DMS53 treated with DMSO at 0.1 percent for 48 hours (cell line): ENCODE results near the gene AP2B1.
A peak's percentile ranks its signal among the peaks of the same experiment; 100 is the strongest.

Experiments used
- DNase-seq: peaks from one replicate; lab custom pipeline; 2025; ENCODE audit not compliant: unreplicated experiment; lab: John Stamatoyannopoulos, UW

Gene AP2B1

DNA sequence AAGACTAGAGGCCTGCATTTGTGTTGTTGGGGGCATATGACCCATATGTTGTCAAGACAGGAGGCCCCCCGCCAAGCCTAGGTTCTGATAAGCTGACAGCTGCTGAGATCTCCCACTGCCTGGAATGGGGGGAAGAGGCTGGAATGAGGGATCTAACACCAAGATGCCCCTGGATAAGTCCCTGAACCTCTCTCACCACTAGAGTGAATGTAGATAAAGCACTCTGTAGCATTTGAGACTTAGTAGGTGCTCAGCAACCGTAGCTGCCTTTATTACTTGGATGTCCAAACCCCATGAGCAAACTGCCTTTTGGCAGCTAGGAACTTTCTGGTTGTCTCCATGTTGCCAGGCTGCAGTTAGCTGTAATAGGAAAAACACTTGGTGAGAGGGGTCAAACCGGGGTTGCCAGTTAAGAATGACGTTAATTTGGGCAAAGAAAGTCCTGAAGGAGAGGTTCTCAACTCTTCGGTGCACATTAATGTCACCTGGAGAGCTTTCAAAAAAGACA lies 139.9 kb downstream of the AP2B1 start:
- DNase-seq: no peak

DNA sequence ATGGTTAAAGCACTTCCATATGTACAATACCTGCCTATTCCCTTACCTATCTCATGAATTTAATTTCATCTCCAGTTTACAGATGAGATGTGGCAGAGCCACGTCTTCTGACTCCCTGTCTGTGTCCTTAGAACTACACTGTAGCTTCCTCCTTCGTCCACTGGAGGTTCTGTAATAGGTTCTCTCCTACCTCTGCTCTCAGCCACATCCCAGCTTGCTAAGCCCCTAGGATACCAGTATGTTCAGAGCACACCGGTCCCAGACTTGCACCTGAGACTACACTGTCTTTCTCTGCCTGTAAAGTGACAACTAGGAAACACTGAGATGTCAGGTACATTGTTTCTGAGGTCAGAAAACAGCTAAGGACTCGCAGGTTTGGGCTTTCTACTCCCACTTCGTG lies 140.5 kb downstream of the AP2B1 start:
- no peak for DNase-seq

DNA sequence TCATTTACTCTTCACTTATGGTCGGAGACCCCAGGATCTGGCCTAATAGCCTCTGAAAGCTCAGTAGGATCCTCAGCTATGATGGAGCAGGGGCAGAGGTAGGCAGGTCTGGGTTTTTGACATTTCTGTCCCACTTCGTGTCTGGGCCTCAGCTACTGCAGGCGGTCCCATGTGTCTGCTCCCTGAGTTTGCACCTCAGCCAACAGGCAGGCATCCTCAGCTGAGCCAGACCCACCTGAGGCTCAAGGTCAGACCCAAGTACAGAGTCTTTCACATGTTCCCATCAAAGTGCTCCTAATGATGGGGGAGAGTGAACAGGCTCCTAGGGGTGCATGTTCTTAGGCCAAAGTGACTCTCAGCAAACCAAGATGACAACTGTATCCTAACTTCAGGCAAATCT lies 141.4 kb downstream of the AP2B1 start:
- DNase-seq: no peak

DNA sequence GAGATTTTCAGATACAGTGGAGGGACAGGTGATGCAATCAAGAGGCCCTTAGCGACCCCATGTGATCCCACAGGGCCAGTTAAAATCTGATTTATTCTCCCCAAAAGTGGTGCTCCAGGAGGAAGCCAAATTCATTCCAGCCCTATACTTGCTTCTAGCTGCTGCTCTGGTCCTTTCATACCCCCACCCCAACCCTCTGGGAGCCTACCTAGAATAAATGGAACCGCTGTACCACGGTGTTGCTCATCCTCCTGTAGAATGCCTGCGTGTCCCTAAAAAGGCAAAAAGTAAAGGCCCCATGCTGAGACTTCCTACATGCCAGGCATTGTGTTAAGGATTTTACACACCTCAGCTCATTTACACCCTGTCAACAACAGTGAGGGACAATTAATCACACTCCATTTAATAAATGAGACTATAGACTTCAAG lies 142.3 kb downstream of the AP2B1 start:
- DNase-seq: no peak

DNA sequence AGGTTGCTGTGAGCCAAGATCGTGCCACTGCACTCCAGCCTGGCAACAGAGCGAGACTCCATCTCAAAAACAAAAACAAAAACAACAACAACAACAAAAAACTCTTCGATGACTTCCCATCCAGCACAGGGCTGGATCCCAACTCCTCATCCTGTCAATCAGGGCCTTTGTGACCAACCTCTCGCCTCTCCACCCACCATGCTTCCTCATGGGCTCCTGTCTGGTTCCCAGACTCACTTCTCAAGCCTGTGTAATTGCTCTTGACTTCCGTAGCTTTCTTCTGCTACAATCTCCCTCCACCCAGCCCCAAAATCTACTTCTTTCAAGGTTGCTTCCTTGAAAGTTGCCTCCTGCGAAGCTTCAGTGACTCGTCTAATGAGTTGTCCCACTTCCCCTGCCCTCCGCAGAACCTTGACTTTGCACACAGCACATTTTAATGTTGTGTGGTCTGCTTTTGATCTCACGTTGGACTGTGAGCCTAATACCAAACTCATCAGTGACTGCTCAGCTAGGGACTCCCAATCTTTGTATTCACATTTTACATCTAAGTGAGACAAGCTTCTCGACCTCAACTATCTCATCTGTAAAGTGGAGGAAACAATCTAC lies 143.4 kb downstream of the AP2B1 start:
- no peak for DNase-seq

DNA sequence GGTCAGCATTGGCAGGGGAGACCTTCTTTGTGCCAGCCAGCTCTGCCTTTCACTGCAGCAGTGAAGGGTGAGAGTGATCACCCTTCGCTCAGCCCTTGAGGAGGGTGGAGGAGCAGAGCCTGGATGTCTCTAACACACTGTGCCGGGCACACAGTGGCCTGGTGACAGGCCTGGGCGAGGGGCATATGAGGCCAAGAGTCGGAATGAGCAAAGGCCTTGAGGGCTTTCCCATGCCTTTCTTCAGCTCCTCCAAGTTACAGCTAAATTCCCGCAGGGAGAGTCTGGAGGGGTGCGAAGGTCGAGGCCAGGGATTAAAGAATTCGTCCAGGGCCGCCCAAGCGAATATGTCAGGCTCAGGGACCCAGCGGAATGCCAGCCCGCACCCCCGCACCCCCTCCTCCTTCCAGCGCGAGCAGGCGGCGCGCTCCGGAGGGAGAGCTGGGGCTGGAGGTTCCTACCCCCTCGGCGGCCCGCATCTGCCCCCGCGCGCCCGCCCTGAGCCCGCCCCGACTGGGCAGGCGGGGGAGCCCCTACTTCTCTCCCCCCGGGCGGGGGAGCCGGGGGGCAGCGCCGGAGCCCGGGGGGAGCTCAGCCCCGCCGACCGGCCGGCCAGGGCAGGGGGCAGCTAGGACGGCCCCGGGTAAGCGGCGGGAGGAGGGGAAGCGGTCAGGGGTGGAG lies 144.3 kb downstream of the AP2B1 start, which contains the start of gene RASL10B:
Gene RASL10B, plus strand, starts transcription at position 401 of the 678 bp plus-strand sequence. CDS start 3,546 bp downstream, outside the sequence.
- no peak for DNase-seq

DNA sequence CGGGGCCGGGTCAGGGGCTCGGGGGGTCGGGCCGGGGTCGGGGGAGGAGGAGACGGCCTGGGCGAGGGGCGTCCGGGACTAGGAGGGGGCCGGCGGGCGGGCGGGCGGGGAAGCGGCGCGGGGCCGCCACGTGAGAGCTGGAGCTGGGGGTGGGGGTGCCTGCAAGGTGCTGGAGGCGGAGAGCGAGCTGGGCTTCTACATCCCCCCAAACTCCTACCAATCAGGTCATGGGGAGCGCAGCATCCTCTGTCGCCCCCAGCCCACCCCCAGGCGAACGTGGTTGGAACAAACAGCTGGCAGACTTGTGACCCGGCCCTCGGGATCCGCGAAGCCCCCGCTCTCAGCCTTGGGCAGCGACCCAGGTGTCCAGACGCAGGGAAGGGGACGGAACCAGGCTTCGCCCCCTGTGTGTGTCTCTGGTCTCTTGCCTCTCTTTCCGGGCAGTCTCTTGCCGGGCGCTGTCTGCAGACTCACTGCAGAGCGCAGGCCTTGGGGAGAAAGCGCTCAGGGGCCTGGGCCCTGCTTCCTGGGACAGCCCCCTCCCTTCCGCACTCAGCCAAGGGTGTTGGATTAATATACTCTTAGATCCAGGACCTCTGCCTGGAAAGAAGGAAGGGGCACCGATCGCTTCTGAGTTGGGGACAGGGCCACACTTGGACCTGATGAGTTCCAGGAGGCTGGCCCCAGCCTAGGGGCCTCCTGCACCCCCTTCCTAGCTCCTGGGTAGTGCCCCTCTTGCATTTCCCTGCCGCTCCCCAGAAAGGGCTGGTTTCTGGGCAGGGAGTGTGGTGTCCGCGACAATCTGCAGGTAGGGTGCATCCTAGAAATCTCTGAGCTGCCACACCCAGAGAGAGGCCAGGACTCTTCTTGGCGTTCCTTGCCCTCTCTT lies 145.0 kb downstream of the AP2B1 start:
- DNase-seq: no peak

DNA sequence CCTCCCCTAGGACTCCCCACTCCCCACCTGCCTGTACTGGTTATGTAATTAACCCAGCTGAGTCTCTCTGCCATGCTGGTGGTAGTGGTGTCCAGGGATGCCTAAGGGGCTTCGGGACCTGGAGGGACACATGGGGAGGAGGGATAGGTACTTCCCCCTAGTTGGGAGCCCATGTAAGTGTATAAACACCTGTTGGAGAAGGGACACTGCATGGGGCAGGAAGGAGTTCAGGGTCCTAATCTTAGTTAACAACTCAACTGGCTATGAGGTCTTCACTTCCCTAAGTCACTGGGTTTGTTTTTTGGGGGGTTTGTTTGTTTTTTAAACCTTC lies 145.6 kb downstream of the AP2B1 start:
- no peak for DNase-seq

DNA sequence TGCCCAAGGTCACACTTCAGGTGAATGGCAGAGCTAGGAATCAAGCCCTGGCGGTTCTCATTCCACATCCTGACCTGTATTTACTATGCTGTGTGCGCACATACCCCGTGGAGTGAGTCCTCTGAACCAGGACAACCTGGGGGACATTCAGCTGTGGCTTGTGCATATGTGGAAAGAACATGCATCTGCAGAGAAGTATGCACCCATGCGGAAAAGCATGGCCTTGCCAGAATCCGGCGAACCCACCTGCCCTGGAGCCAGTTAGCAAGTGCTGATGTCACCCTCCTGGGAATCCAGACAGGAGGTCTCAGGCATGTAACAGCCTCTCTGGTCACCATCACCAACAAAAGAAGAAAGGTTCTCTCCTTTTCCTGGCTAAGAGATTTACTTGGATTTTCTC lies 146.2 kb downstream of the AP2B1 start:
- DNase-seq: no peak

DNA sequence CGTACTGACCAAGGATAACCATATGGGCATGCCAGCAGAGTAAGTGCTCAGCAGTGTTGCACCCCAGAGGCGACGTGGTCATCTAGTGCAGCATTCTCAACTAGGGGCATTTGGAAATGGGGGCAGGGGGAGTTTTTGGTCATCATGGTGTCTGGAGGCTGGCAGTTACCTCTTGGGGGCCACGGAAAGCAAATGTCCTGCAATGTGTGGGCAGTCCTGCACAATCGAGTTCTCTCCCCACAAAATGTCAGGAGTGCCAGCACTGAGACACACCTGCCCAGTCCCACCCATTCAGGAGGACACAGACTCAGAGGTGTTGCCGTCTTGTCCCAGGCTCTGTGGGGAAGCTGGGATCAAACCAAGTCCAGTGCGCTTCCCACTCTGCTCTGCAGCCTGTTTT lies 147.3 kb downstream of the AP2B1 start:
- DNase-seq: no peak

DNA sequence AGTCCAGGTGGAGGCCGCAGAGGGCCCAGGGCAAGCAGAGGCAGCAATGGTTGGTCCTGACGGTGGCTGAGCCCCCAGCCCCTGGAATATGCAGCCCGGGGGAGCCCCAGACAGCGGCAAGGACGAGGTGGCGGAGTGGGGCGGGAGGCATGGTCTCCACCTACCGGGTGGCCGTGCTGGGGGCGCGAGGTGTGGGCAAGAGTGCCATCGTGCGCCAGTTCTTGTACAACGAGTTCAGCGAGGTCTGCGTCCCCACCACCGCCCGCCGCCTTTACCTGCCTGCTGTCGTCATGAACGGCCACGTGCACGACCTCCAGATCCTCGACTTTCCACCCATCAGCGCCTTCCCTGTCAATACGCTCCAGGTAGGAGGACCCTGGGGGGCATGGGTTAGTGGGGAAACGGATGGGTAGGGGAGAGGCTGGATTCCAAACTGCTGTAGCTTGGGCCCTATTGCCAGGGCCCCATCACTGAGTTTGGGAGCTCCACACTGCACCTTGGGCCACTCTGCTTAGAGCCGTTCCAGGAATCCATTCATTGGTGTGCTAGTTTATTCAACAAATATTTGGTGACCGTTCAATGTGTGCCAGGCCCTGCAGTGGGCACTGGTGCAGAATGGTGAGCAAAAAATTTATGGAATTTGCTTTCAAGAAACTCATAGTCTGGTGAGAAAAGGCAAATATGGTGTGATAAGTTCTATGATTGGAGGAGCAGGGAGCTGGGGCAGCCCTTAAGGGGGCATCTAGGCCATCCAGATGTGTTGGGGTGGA lies 148.1 kb downstream of the AP2B1 start:
- no peak for DNase-seq

DNA sequence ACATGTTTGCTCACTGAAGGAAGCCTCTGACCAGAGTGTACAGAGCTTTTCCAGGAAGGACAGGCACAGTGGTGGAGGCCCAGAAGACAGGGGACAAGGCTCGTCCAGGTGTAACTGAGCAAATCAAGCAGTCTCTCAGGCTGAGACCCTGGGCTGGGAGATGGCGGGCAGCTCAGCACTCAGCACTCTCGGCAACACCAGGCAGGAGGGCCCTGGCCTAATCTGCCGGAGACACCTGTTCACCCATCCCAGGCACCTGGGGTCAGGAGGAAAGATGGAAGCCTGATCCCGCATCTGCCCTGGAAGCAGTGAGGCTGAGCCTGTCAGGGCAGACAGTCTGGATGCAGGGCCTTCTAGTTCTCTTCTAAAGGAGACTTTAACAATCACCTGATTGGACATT lies 149.1 kb downstream of the AP2B1 start:
- no peak for DNase-seq

DNA sequence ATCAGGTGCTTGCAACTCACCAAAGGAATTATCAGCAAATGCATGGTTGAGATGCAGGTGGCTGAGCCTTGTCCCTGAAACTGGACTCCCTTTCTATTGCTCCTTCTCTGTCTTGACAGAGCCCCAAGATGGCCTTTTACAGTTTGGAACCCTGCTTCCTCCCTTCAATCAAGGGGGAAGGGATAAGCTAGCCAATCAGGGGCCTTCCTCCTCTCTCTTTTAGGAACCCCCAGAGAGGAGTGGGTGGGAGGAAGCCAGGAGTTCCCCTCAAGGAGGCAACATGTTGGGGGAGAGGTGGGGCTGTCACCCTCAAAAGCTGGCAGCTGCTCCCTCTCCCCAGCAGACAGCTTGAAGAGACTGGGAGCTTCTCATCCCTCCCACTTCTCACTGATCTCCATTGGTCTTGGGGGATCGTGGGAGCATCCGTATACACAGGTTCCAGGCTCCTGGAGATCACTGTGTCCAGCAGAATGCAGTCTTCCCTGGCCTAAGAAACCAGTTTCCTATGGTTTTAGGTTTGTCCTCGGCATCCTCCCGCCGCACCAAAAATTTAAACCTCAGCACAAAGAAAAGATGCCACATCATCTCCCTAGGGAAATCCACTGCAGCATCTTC lies 151.5 kb downstream of the AP2B1 start:
- DNase-seq: no peak

DNA sequence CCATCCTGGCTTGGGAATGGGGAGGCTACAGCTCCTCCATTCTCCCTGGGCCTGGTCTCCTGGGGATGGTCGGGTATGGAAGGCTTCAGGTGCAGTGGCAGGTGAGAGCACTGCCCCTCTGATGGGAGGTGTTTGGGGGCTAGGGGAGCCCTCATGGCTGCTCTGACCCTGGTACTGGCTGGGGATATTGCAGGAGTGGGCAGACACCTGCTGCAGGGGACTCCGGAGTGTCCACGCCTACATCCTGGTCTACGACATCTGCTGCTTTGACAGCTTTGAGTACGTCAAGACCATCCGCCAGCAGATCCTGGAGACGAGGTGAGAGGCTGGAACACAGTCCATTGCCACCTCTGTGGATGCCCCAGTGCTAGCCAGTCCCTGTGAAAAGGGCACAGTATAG lies 153.1 kb downstream of the AP2B1 start:
- DNase-seq: no peak

DNA sequence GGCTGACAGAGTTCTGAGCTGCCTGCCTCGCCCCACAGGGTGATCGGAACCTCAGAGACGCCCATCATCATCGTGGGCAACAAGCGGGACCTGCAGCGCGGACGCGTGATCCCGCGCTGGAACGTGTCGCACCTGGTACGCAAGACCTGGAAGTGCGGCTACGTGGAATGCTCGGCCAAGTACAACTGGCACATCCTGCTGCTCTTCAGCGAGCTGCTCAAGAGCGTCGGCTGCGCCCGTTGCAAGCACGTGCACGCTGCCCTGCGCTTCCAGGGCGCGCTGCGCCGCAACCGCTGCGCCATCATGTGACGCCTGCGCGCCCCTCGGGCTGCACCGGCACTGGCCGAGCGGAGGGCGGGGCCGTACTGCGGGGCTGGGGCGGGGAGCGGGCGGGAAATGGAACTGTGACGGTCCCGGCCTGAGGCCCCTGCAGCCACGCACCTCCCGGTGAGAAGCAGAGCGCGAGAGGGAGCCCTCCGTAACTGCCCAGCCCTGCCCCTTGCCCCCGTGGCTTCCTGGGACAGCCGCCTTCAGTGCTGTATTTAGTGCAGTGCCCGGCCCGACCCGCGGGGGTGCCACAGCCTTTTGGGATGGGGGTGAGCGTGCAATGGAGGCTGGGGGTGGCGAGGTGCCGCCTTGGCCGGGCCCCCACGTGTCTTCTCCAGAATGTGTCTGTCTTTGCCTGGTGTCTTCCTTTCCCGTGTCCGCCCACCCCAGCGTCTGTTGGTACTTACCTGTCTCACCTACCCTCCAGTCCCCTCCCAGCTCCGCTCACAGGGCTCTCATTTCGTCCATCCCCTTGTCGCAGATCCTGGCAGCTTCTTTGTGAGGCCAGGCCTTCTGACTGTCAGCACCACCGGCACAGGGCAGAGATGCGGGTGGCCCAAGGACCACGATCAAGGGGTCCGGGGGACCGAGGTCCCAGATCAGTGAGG lies 154.1 kb downstream of the AP2B1 start:
- DNase-seq: peak; percentile 34

DNA sequence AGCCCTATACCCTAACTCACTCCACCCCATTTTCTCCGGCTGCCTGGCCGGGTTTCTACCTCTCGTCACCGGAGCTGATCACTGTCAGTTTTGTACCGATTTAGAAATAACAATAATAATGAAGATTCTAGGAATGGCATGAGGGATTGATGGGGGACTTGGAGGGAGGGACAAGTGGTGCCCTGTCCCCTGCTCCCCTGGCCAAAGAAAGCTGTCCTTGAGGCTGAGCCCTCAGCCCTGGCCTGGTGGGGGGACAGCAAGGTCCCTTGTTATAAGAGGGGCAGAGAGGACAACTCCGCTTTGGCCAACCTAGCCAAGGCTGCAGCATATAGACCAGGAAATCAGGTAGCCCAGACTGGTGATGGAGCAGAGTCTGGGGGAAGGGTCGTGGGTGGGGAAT lies 155.4 kb downstream of the AP2B1 start:
- no peak for DNase-seq

DNA sequence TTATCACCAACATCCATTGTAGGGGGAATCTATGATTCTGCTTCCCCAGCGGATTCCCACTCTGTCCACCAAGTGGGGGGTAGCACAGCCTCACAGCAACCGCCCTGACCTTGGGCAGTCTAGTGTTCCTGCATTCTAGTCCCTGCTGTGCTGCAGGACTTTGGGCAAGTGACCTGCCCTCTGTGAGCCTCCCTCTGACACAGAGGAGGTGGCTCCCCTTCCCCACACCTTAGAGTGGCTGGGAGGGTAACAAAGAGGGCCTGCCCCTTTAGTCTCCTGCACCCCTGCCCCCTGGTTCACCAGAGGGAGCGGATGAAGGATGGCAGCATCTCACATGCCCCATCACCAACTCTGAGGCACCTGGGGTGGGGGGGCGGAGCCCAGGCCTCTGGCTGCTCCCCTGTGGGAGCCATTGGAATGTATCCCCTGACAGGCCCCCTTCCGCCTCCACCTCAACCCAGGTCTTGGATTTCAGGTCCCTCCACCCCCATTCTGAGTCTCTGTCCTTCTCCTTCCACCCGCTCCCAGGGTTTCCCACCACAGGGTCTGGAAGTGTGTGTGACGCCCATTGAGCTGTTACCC lies 155.9 kb downstream of the AP2B1 start:
- DNase-seq: no peak

DNA sequence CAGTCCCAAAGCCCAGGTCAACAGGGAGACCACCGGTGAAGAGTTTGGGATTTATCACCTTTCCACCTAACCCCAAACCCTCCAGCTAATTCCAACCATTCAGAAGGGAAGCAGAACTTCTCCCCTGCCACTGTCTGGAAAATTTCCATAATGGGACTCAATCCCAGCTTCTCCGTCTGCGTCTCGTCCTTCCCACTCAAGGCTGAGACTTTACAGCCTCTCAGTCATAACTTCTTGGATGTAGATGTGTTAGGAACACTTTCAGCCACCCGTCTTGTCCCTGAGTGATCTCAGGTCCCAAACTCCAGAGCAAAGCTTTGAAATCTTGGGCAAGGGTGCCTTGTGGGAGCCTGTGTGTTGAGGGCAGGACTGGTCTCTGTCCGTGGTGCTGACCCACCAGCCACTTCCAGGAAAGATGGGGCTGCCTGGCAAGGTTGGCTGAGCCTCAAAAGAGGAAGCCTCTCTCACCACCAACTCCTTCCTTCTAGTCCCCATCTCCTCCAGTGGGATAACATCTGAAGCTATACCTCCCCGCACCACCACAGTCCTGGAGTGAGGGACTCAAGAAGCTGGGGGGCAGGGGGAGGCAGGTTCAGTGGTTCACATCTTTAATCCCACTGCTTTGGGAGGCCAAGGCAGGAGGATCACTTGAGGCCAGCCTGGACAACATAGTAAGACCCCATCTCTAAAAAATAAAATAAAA lies 156.7 kb downstream of the AP2B1 start:
- no peak for DNase-seq

DNA sequence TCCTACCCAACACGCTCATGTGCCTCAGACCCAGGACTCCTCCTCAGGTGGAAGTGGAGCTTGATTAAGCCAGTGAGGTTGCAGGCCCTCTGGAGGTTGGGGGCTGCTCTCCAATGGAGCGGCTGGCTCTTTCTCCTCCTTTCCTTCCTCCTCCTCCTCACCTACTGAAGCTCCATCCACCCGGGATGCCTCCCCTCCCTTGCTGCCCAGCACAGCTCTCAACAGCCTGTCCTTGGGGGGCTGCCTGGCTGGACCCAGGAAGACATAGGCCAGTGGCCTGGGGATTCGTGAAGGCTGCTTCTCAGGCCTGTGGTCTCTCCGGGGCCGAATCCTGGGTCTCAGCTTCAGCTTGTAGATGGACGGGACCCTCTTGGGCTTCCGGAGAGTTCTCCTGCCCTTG lies 157.7 kb downstream of the AP2B1 start:
- no peak for DNase-seq
